GM21526 (cell line): ENCODE data around the gene CNTN2.

Source experiments
- ATAC-seq: cut with Tn5 transposase; IDR thresholded peaks from one replicate; pipeline ENCODE4 v1.9.1; 2021; ENCODE audit warnings: moderate library complexity; ENCODE audit not compliant: unreplicated experiment, low FRiP score

The CNTN2 gene

DNA sequence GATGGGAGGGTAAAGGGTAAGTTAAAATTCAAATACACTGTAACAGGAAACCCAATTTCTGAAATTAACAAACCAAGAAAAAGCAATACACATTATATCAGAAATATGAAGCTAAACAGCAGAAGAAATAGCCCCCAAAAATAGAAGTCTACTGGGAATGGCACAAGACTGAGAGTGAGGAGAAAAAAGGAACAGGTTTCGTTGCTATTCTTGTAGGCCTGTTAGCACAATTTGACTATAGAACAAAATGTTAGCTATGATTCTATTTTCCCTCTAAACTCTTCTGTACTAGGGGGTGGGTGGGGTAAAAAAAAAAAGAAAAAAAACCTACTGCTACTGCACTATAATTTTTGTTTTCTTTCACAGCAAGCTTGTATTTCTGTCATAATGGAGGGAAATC is 66.3 kb downstream of the CNTN2 start:
- no peak for ATAC-seq

DNA sequence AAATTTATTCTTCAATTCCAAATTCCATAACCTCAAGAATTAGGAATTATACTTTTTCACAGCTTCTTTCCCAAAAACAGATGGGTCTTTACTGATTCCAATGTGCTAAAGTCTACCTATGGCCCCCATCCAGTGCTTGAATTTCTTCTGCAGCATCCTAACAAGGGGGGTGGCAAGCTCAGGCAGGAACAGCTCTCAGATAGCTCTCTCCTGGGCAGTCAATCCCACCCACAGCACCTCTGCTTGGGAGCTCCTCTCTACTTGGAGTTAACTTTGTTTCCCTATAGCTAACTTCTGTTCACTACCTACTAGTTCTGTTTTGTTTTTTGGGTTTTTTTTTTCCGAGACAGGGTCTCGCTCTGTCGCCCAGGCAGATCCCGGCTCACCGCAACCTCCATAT is 66.7 kb downstream of the CNTN2 start:
- ATAC-seq, result no peak

DNA sequence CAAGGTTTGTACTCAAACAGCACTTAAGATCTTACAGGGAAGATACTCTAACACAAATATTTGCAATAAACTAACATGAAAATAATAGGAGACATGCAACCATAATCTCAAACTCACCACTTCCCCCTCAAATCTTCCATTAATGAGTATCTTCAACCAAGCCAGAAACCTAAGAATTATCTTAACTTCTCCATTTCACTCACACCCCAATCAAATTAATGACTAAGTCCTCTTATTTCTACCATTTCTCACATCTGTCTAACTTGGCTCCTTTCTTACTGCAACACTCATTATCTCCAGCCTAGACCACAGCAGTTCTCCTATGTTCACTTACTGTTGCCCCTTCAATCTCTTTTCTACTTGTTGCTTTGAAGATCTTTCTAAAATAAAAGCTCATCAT is 68.3 kb downstream of the CNTN2 start:
- no peak for ATAC-seq

DNA sequence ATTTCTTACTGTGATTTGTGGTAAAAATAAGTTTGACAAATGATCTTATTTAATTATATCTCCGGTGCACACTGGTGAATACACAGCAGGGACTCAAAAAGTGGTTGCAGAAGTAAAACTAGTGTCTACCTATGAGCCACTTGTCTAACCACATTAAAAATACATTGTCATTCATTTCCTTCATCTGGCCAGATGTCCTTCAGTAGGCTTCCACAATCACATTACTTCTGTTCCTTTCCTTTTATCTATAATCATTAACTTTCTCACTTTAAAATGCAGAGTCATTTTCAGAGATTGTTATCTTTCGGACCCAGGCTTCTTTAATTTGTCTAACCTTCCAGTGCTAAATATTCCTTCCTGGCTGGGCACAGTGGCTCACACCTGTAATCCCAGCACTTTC is 75.7 kb downstream of the CNTN2 start:
- no peak for ATAC-seq

DNA sequence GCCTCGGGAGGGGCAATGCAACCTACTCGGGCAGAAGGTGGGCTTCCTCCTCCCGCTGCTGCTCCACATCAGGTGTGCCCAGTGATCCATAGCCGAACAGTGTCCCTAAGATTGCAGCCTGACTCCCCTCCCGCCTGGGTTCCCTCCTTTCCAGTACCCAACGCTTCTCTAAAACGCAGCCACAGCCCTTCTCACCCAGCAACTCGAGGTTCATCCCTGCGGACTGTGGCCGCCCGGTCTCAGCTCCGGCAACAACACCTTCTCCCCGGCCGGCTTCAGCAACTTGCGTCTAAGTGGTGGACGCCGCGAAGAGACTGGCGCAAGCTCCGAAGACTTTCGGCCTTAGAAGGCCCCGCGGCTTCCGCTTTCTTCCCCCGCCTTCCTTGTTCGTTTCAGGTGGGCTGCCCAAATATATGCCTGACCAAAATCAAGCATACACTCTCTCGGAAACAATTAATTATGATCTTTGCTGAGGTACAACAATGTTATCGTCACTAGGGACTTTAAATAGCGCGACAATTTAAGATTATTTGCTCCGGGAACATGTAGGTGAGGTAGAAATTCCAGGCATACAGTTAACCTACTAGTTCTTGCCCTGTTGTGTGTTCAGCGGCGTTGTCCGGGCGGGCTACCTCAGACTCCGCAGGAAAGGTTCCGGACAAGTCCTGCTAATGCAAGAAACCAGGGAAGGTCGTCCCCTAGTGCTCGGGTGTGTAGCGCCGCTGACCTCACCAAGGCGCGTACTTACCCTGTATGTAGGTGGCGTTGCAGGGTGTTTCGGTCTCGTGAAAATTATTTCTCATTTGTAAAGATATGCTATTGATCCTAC is 78.9 kb downstream of the CNTN2 start, which contains the start of gene RBBP5:
TSS of gene RBBP5 (minus strand) at position 319 of the 829 bp plus-strand sequence. CDS start at position 214, 105 bp downstream.
- peak; percentile 86 for ATAC-seq

DNA sequence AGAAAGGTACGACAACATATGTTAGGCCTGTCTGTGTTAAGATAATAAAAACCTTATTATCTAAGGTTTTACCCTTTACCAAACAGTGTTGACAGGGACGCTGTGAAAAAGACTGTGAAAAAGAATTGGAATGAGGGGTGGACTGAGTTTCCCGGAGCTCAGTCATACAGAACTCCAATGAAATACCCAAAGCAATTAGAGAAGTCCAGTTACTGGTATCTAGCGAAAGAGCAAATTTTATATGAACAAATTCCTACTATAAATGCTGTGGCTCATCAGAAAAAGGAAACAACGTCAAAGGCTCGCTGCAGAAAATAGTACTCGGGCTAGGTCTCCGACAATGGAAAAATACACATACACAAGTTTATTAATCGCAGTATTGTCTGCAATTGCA is 79.5 kb downstream of the CNTN2 start:
- ATAC-seq, result peak; percentile 6

DNA sequence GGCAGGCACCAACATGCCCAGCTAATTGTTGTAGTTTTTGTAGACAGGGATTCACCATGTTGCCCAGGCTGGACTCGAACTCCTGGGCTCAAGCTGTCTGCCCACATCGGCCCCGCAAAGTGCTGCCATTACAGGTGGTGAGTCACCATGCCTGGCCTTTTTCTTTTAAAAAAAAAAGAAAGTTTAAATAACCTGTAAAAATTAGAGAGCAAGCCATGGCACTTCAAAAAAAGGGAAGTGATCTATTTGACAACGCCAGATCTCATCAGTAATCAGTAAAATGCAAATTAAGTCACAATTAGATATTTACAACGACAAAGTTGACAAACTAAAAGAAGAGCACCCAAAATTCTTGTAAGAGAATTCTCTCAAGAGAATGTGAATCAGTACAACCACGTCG is 81.7 kb downstream of the CNTN2 start:
- no peak for ATAC-seq

DNA sequence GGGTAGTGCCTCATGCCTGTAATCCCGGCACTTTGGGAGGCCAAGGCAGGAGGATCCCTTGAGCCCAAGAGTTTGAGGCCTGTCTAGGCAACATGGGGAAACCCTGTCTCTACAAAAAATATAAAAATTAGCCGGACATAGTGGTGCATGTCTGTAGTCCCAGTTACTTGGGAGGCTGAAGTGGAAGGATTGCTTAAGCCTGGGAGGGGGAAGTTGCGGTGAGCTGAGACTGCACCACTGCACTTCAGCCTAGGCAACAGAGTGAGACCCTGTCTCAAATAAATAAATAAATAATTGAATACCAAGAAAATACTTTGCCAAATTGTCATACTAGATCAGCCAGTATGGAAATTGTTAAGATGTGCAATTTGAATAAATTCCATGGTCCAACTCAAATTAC is 84.6 kb downstream of the CNTN2 start:
- ATAC-seq, result no peak
